CD14-positive monocyte (primary cell): Measurements from ENCODE around the gene SLC6A8. TPM values are rescaled to one million over a fixed set of nuclear protein-coding genes. Genes with fewer than 3 reads are reported as not detected.

ENCODE experiments used
- DNase-seq, 3 donors: peaks; one replicate each; pipeline ENCODE4 v3.0.0-alpha.2; 2011 to 2022
- H2AFZ ChIP-seq: 2 replicates; pipeline ENCODE4 v1.6.0; 2012; ENCODE audit warnings: mild to moderate bottlenecking, low read depth, low read length, inconsistent platforms; ENCODE audit not compliant: insufficient read depth, poor library complexity, severe bottlenecking
- H3K27ac ChIP-seq, 2 donors: 1 replicate in 1 of 2; 2 replicates in 1 of 2; pipeline ENCODE4 v1.5.1; 2012 to 2013; ENCODE audit warnings: low read length in 2 of 2, control low read depth in 1 of 2, inconsistent platforms in 1 of 2, low read depth in 1 of 2, mild to moderate bottlenecking in 1 of 2
- H3K27me3 ChIP-seq, 2 donors: one replicate each; pipeline versions ENCODE4 v1.6.0 to v1.6.1; 2011 to 2013; ENCODE audit warnings: low read length in 2 of 2; ENCODE audit not compliant: control insufficient read depth in 2 of 2, insufficient read depth in 2 of 2
- H3K36me3 ChIP-seq, 2 donors: replicated peaks in 1 of 2; 1 replicate in 1 of 2; 2 replicates in 1 of 2; pipeline versions ENCODE4 v1.5.1 to v1.6.1; 2012 to 2013; ENCODE audit warnings: low read length in 2 of 2, control low read depth in 1 of 2, inconsistent platforms in 1 of 2, mild to moderate bottlenecking in 1 of 2; ENCODE audit not compliant: insufficient read depth in 2 of 2, control insufficient read depth in 1 of 2
- H3K4me1 ChIP-seq, 2 donors: 1 replicate in 1 of 2; 2 replicates in 1 of 2; pipeline versions ENCODE4 v1.5.1 to v1.6.1; 2012 to 2013; ENCODE audit warnings: low read length in 2 of 2, control low read depth in 1 of 2, inconsistent platforms in 1 of 2, mild to moderate bottlenecking in 1 of 2, moderate library complexity in 1 of 2; ENCODE audit not compliant: insufficient read depth in 2 of 2, control insufficient read depth in 1 of 2
- H3K4me2 ChIP-seq: replicated peaks from 2 replicates; pipeline ENCODE3; 2012; ENCODE audit warnings: low read length, moderate library complexity, mild to moderate bottlenecking; ENCODE audit not compliant: poor library complexity, severe bottlenecking; ENCODE audit errors: extremely low read depth
- H3K4me3 ChIP-seq, 3 experiments: fragments of 200-600 bp in 1 of 3; sonication (generic) in 1 of 3; replicated peaks in 1 of 3; 1 replicate in 2 of 3; 2 replicates in 1 of 3; pipeline ENCODE4 v1.5.1; 2011 to 2013; ENCODE audit warnings: low read length in 3 of 3, mild to moderate bottlenecking in 3 of 3, control low read depth in 2 of 3, low read depth in 2 of 3, inconsistent platforms in 1 of 3, moderate library complexity in 1 of 3
- H3K79me2 ChIP-seq: 2 replicates; pipeline ENCODE4 v1.6.0; 2012; ENCODE audit warnings: mild to moderate bottlenecking, control low read depth, inconsistent platforms, low read length, moderate library complexity; ENCODE audit not compliant: insufficient read depth
- H3K9ac ChIP-seq: 2 replicates; pipeline ENCODE4 v1.6.0; 2017; ENCODE audit warnings: low read length, mild to moderate bottlenecking; ENCODE audit not compliant: insufficient read depth, poor library complexity, severe bottlenecking
- H3K9me3 ChIP-seq, 2 donors: replicated peaks in 1 of 2; 1 replicate in 1 of 2; 2 replicates in 1 of 2; pipeline versions ENCODE4 v1.5.1 to v1.6.1; 2012 to 2013; ENCODE audit warnings: low read length in 2 of 2, control low read depth in 1 of 2; ENCODE audit not compliant: control insufficient read depth in 1 of 2, insufficient read depth in 1 of 2
- H4K20me1 ChIP-seq: 2 replicates; pipeline ENCODE4 v1.6.0; 2012; ENCODE audit warnings: mild to moderate bottlenecking, low read length, control low read depth, moderate library complexity; ENCODE audit not compliant: insufficient read depth
- H3K27ac Mint-ChIP-seq, 7 donors: one replicate each; pipeline ENCODE4 v1.8.0; 2020; ENCODE audit warnings: mild to moderate bottlenecking in 7 of 7, mixed read lengths in 7 of 7, moderate library complexity in 6 of 7, inconsistent platforms in 2 of 7
- H3K27me3 Mint-ChIP-seq, 3 donors: one replicate each; pipeline ENCODE4 v1.8.0; 2021 to 2022; ENCODE audit warnings: low read depth in 3 of 3, mild to moderate bottlenecking in 3 of 3, mixed read lengths in 3 of 3, moderate library complexity in 3 of 3, inconsistent platforms in 1 of 3
- H3K36me3 Mint-ChIP-seq, 2 donors: one replicate each; pipeline ENCODE4 v1.8.0; 2020; ENCODE audit warnings: mixed read lengths in 2 of 2, inconsistent platforms in 1 of 2, mild to moderate bottlenecking in 1 of 2
- H3K4me1 Mint-ChIP-seq: one replicate; pipeline ENCODE4 v1.8.0; 2020; ENCODE audit warnings: mild to moderate bottlenecking, mixed read lengths
- H3K4me3 Mint-ChIP-seq, 2 donors: one replicate each; pipeline ENCODE4 v1.8.0; 2020; ENCODE audit warnings: mild to moderate bottlenecking in 2 of 2, mixed read lengths in 2 of 2, moderate library complexity in 1 of 2
- H3K9me3 Mint-ChIP-seq, 7 donors: one replicate each; pipeline ENCODE4 v1.8.0; 2020 to 2022; ENCODE audit warnings: mixed read lengths in 7 of 7, mild to moderate bottlenecking in 6 of 7, moderate library complexity in 6 of 7, inconsistent platforms in 2 of 7
- CTCF ChIP-seq: fragments of 200-600 bp; IDR thresholded peaks from one replicate; pipeline ENCODE4 v1.8.0; 2022; ENCODE audit warnings: antibody characterized with exemption, mild to moderate bottlenecking
- WGBS: methylation state at CpG from one replicate; pipeline ENCODE4 v1.1.5; 2013; ENCODE audit warnings: missing lambda C conversion rate; ENCODE audit not compliant: insufficient coverage; 5-methylcytosine and 5-hydroxymethylcytosine counted together
- intact Hi-C, 2 donors: fragments of 100-400 bp; cut with micrococcal nuclease; formaldehyde crosslinking; loops; one replicate each; pipeline versions ENCODE4 v1.15.0 to v1.15.1; 2023
- polyA plus RNA-seq, 3 donors: library from polyadenylated mRNA; depleted of rRNA in 1 of 3; unstranded in 2 of 3; stranded (reverse) in 1 of 3; fragments of 300-500 nt in 2 of 3; fragments of >200 nt in 1 of 3; fragmentation: Illumina TruSeq in 2 of 3; gene quantifications; 1 replicate in 2 of 3; 2 replicates in 1 of 3; pipeline ENCODE4 v1.2.3, GENCODE V29; 2012 to 2021

Gene SLC6A8
- polyA plus RNA-seq, 3 donors, result 0.23 to 5.6 (median 0.85) TPM

- Mint-ChIP-seq H3K27ac (peak overlapping the region in 1 of 7 donors; percentile 41), H3K36me3 (peaks cover 2 to 3% of the 10 kb centered on the region in 2 donors), H3K4me1 (peaks cover 12% of the 10 kb centered on the region), H3K27me3 (peaks cover 33 to 63% (median 45%) of the 10 kb centered on the region in 3 donors), H3K4me3 (peak overlapping the region in 1 of 2 donors; percentile 46), H3K9me3 (peaks cover 0 to 17% (median 9%) of the 10 kb centered on the region in 7 donors)
- intact Hi-C loops, result no loop called here
- Histone ChIP-seq H3K9me3 (peaks cover 3 to 10% of the 10 kb centered on the region in 2 donors), H3K4me3 (no peak overlapping the region), H3K79me2 (no peaks in the 10 kb centered on the region), H2AFZ (no peak overlapping the region), H4K20me1 (no peaks in the 10 kb centered on the region), H3K27me3 (peaks cover 4 to 48% of the 10 kb centered on the region in 2 donors), H3K9ac (no peak overlapping the region), H3K4me1 (no peaks in the 10 kb centered on the region), H3K36me3 (no peaks in the 10 kb centered on the region), H3K27ac (no peak overlapping the region), H3K4me2 (no peak overlapping the region)
- TF ChIP-seq CTCF, result no peak
- peak in 1 of 3 donors; percentile 23 for DNase-seq
- 67% methylated on average over 8 of the region's 24 CpGs for WGBS
Measured at GRCh38 chrX:153685751-153686696, 1.7 kb upstream of the SLC6A8 start.

GRCh38 chrX:153686711-153687110 lies 1.0 kb upstream of the SLC6A8 start:
- Histone ChIP-seq H3K4me2 (no peak overlapping the region), H4K20me1 (no peaks in the 10 kb centered on the region), H3K79me2 (no peaks in the 10 kb centered on the region), H3K4me3 (no peak overlapping the region), H3K4me1 (no peaks in the 10 kb centered on the region), H3K27ac (no peak overlapping the region), H2AFZ (no peak overlapping the region), H3K9me3 (peaks cover 3 to 10% of the 10 kb centered on the region in 2 donors), H3K36me3 (no peaks in the 10 kb centered on the region), H3K27me3 (peaks cover 4 to 51% of the 10 kb centered on the region in 2 donors), H3K9ac (no peak overlapping the region)
- Mint-ChIP-seq H3K4me1 (peaks cover 12% of the 10 kb centered on the region), H3K27ac (no peak overlapping the region), H3K36me3 (peaks cover 2 to 3% of the 10 kb centered on the region in 2 donors), H3K4me3 (peak overlapping the region in 1 of 2 donors; percentile 26), H3K27me3 (peaks cover 33 to 70% (median 47%) of the 10 kb centered on the region in 3 donors), H3K9me3 (peaks cover 0 to 17% (median 9%) of the 10 kb centered on the region in 7 donors)
- intact Hi-C loops, result no loop called here
- no peak for DNase-seq
- 75% methylated on average over 5 of the region's 9 CpGs for WGBS
- no peak for TF ChIP-seq CTCF
